ENCODE data around the gene PAM16. TPM values are rescaled to one million over a fixed set of nuclear protein-coding genes. Genes with fewer than 3 reads are reported as not detected.
A peak's percentile ranks its signal among the peaks of the same experiment; 100 is the strongest.

PAM16 gene
- total RNA-seq, 2 experiments from 2014 or later, result 73.0 to 73.9 TPM

DNA sequence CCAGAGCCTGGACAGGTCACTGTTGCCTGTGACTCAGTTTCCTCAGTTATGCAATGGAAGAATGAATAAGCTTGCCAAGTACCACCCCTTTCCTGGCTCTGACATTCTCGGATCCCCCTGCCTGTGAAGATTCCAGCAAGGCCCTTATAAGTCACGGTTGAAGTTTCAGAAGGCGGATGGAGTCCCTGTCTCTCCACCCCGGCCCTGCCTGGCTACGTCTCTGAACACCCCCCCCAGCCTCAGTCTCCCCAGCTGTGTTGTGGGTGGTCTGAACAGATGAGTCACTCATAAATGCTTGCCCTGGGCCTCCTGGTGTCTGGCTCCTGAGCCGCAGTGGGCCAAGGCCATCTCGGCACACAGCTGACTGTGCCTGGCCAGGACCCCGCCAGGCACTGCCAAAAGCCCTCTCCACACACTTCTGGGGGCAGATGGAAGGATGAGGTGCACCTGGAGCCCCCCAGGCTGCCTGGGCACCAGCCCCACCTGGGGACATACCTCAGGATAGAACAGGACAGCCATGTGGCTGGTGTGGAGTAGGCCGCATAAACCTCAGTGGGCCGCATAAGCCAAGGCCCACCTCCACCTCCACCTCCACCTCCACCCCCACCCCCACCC, 35.9 kb upstream of the PAM16 start:
- H3K27me3 Mint-ChIP-seq, result no peaks in the 10 kb centered on the region
- H3K4me1 Mint-ChIP-seq, result no peaks in the 10 kb centered on the region
- no peak overlapping the region for H3K27ac Mint-ChIP-seq
- DNase-seq, result no peak
- H3K4me3 Mint-ChIP-seq, result no peak overlapping the region
- H3K9me3 Mint-ChIP-seq, result no peaks in the 10 kb centered on the region
- H3K36me3 Mint-ChIP-seq, result no peaks in the 10 kb centered on the region

DNA sequence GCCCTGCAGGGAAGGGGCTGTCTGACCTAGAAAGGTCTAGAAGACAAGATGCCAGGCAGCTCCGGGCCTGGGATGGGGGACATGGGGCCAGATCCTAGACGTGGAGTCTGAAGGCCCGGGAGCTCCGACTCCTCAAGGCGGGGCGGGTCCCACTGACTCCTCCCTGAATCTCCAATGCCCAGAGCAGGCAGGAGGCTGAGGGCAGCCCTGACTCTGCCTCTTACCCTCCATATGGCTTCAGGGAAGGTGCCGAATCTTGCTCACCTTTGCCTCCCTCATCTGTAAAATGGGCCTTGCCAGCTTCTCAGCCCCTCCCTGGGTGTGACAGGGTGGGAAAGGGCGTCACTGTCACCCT, 35.3 kb upstream of the PAM16 start:
- H3K4me1 Mint-ChIP-seq, result no peaks in the 10 kb centered on the region
- H3K27me3 Mint-ChIP-seq, result no peaks in the 10 kb centered on the region
- H3K9me3 Mint-ChIP-seq, result no peaks in the 10 kb centered on the region
- H3K4me3 Mint-ChIP-seq, result no peak overlapping the region
- no peaks in the 10 kb centered on the region for H3K36me3 Mint-ChIP-seq
- H3K27ac Mint-ChIP-seq, result no peak overlapping the region
- no peak for DNase-seq

DNA sequence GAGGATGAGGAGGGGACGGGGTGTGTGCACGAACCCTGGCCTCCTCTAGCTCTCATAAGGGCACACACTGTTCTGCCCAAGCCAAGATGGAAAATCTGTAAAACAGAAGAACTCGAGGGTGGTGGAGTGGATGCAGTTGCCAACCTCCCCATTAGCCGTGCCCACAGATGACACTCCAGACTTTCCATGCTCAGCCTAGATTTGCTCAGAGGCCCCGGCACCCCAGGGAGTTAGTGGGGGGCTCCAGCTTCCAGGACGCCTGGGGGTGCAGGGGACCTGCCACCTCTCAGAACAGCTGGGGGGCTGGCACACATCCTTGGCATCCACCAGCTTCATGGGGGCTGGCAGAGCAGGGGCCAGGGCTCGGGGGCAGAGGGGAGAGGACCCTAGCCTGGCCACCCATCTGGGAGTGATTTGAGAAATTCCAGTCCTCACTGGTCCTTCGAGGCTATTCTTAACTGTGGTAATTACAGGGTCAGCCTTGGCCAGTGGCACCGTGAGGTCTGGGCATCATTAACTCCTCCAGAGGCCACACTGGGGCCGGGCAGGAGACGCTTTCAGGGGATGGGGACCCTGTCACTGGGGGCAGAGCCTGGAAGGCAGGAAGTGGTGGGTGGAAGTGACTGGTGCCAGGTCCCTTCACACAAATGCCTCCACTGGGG, 34.8 kb upstream of the PAM16 start:
- no peaks in the 10 kb centered on the region for H3K36me3 Mint-ChIP-seq
- peak overlapping the region; percentile 6 for H3K27ac Mint-ChIP-seq
- H3K4me3 Mint-ChIP-seq, result no peak overlapping the region
- DNase-seq, result no peak
- H3K9me3 Mint-ChIP-seq, result no peaks in the 10 kb centered on the region
- no peaks in the 10 kb centered on the region for H3K4me1 Mint-ChIP-seq
- no peaks in the 10 kb centered on the region for H3K27me3 Mint-ChIP-seq

DNA sequence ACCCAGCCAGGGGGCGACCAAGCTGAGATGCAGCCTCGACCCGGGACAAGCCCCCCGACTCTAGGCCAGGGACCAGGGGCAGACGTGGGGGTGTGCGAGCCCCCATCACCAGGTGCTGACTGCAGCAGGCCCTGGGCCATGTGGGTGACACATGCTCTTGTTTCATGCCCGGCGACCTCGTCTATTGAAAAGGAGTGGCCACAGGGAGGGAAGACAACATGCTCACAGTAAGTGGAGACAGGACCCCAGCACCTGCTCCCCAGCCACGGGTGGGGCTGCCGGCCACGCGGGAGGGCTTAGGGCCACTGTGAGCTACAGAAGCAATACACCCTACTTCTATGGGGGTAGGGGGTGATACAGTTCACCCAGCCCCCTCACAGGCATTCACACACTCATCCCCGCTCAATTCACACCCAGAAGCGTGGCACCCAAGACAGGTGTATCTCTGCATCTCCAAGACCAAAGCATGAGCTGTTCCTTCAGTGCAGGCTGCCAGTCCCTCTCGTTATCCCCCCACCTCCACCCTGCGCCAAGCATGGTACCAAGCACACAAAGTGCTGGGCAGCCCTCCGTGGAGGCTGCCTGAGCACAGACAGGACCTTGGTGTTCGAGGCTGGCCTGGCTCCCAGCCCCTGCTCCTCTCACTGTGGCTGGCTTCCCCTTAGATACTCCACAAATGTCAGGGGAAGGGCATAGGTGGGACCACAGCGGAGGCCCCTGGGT, 34.1 kb upstream of the PAM16 start:
- Mint-ChIP-seq H3K27ac (no peak overlapping the region), H3K4me3 (no peak overlapping the region), H3K9me3 (no peaks in the 10 kb centered on the region), H3K36me3 (no peaks in the 10 kb centered on the region), H3K4me1 (no peaks in the 10 kb centered on the region), H3K27me3 (no peaks in the 10 kb centered on the region)
- DNase-seq, result no peak

DNA sequence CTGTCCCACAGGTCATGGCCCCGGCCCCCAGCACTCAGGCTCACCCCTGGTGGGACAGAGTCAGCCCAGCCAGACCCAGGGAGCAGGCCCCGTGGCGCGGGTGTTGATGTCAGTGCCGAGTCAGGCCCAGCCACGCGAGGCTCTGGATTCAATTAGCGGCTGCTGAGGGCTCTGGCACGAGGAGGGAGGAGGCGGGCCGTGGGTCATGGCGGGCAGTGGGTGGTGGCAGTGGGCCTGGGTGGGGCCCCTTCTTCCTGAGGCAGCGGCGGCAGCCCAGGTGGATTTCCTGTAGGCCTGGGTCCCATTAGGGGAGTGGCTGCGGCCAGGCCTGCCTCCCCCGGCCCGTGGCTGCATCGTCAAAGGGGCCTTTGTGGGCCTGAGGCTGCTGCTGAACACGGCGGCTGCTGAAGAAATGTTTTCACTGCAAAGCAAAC, 33.4 kb upstream of the PAM16 start:
- no peaks in the 10 kb centered on the region for H3K4me1 Mint-ChIP-seq
- H3K27ac Mint-ChIP-seq, result no peak overlapping the region
- H3K36me3 Mint-ChIP-seq, result no peaks in the 10 kb centered on the region
- H3K27me3 Mint-ChIP-seq, result no peaks in the 10 kb centered on the region
- no peak overlapping the region for H3K4me3 Mint-ChIP-seq
- H3K9me3 Mint-ChIP-seq, result no peaks in the 10 kb centered on the region
- DNase-seq, result no peak

DNA sequence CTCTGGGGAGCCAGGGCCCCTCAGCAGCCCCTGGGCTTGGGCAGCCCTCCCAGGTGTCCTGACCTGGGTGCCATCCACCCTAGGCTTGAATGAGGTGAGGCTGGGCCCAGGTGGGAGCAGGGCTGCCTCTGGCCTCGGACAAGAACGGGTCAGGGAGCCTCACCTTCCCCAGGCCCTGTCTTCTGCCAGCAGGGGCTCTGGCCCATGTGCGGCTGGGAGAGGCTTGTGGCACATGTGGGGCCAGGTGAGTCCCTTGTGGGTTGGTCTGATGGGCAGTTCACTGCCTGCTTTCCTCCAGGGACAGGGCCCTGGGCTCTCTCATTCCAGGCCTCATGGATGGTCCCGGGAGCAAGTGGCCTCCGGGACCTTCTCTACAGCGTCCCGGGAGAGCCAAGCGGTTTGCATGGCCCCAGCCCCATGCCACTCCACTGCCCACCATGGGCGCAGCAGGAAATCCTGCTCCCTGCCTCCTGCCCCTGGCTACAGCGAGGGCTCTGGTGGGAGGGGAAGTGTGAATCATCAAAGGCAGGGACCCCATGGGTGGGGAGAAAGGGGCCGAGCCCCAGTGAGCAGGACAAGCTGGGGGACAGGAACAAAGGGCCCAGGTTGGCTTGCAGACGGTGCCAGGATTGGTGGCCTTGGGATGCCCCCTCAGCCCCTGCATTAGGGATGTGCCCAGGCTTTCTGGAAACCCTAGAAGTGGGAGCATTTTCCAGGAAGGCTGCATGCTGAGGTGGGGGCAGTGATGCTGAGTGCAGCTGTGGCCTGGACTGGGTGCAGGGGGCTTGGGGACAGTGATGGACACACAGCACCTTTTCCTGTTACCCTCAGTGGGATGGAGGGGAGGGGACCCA, 32.7 kb upstream of the PAM16 start:
- H3K4me1 Mint-ChIP-seq, result no peaks in the 10 kb centered on the region
- DNase-seq, result no peak
- no peaks in the 10 kb centered on the region for H3K36me3 Mint-ChIP-seq
- H3K4me3 Mint-ChIP-seq, result no peak overlapping the region
- no peaks in the 10 kb centered on the region for H3K9me3 Mint-ChIP-seq
- H3K27ac Mint-ChIP-seq, result no peak overlapping the region
- no peaks in the 10 kb centered on the region for H3K27me3 Mint-ChIP-seq

DNA sequence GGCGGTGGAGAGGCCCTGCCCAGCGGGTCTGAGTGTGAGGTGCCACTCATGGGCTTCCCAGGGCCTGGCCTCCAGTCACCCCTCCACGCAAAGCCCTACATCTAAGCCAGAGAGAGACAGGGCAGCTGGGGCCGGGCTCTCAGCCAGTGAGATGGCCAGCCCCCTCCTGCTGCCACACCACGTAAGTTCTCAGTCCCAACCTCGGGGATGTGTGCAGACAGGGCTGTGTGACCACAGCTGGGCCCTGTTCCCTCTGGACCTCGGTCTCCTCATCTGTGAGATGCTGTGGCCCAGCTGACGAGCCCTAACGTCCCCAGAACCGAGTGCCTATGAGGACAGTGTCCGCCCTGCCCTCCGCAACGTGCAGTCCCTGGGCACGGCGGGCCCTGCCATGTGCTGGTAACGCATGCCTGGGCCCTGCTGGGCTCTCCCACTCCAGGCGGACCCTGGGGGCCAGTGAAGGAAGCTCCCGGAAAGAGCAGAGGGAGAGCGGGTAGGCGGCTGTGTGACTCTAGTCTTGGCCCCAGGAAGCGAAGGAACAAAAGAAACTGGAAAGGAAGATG, 31.8 kb upstream of the PAM16 start:
- no peaks in the 10 kb centered on the region for H3K27me3 Mint-ChIP-seq
- no peaks in the 10 kb centered on the region for H3K9me3 Mint-ChIP-seq
- no peak overlapping the region for H3K27ac Mint-ChIP-seq
- no peaks in the 10 kb centered on the region for H3K36me3 Mint-ChIP-seq
- no peak overlapping the region for H3K4me3 Mint-ChIP-seq
- no peak for DNase-seq
- H3K4me1 Mint-ChIP-seq, result no peaks in the 10 kb centered on the region

DNA sequence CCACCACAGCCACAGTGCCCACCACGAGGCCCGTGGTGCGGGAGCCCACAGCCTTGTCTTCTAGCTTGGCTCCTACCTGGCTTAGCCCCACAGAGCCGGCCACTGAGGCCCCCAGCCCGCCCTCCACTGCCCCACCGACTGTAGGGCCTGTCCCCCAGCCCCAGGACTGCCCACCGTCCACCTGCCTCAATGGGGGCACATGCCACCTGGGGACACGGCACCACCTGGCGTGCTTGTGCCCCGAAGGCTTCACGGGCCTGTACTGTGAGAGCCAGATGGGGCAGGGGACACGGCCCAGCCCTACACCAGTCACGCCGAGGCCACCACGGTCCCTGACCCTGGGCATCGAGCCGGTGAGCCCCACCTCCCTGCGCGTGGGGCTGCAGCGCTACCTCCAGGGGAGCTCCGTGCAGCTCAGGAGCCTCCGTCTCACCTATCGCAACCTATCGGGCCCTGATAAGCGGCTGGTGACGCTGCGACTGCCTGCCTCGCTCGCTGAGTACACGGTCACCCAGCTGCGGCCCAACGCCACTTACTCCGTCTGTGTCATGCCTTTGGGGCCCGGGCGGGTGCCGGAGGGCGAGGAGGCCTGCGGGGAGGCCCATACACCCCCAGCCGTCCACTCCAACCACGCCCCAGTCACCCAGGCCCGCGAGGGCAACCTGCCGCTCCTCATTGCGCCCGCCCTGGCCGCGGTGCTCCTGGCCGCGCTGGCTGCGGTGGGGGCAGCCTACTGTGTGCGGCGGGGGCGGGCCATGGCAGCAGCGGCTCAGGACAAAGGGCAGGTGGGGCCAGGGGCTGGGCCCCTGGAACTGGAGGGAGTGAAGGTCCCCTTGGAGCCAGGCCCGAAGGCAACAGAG, 31.0 kb upstream of the PAM16 start:
- no peaks in the 10 kb centered on the region for H3K9me3 Mint-ChIP-seq
- no peak overlapping the region for H3K27ac Mint-ChIP-seq
- no peaks in the 10 kb centered on the region for H3K36me3 Mint-ChIP-seq
- no peaks in the 10 kb centered on the region for H3K4me1 Mint-ChIP-seq
- H3K27me3 Mint-ChIP-seq, result no peaks in the 10 kb centered on the region
- no peak for DNase-seq
- no peak overlapping the region for H3K4me3 Mint-ChIP-seq

DNA sequence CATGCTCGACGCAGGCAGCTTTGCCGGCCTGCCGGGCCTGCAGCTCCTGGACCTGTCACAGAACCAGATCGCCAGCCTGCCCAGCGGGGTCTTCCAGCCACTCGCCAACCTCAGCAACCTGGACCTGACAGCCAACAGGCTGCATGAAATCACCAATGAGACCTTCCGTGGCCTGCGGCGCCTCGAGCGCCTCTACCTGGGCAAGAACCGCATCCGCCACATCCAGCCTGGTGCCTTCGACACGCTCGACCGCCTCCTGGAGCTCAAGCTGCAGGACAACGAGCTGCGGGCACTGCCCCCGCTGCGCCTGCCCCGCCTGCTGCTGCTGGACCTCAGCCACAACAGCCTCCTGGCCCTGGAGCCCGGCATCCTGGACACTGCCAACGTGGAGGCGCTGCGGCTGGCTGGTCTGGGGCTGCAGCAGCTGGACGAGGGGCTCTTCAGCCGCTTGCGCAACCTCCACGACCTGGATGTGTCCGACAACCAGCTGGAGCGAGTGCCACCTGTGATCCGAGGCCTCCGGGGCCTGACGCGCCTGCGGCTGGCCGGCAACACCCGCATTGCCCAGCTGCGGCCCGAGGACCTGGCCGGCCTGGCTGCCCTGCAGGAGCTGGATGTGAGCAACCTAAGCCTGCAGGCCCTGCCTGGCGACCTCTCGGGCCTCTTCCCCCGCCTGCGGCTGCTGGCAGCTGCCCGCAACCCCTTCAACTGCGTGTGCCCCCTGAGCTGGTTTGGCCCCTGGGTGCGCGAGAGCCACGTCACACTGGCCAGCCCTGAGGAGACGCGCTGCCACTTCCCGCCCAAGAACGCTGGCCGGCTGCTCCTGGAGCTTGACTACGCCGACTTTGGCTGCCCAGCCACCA, 30.2 kb upstream of the PAM16 start:
- no peaks in the 10 kb centered on the region for H3K27me3 Mint-ChIP-seq
- DNase-seq, result no peak
- H3K27ac Mint-ChIP-seq, result no peak overlapping the region
- no peaks in the 10 kb centered on the region for H3K4me1 Mint-ChIP-seq
- no peak overlapping the region for H3K4me3 Mint-ChIP-seq
- no peaks in the 10 kb centered on the region for H3K36me3 Mint-ChIP-seq
- no peaks in the 10 kb centered on the region for H3K9me3 Mint-ChIP-seq

DNA sequence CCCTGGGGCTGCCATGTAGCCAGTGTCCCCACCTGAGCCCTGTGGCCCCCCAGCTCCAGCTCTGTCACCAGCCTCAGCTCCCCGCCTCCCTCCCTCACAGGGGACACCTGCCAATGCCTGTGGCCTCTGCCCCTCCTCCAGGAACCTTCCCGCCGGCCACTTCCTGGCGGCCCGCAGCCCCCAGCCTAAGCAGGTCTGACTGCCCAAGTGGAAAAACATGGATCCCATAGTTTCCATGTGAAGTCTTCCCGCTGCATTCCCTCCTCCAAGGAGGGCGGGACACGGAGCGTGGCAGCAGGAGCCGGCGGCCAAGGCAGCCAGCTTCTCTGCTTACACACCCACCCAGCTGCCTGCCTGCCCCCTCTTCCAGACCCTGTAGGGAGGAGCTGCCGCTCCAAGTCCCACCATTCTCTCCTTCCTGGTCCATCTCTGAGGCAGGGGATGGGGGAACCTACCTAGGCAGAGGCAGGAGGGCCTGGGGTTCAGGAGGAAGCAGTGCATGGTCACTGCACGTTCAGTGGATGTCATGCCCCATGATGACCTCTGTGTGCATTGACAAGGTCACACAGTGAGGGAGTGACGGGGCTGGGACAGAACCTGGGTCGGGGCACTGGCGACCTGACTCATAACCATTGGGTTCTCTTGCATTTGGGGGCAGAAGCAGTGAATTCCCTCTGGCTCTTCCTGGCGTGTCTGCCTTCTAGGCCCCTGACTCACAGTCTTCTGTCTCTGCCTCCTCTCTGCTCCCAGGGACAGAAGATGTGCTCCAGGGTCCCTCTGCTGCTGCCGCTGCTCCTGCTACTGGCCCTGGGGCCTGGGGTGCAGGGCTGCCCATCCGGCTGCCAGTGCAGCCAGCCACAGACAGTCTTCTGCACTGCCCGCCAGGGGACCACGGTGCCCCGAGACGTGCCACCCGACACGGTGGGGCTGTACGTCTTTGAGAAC, 29.3 kb upstream of the PAM16 start:
- DNase-seq, result no peak
- Mint-ChIP-seq H3K4me1 (no peaks in the 10 kb centered on the region), H3K27ac (no peak overlapping the region), H3K36me3 (no peaks in the 10 kb centered on the region), H3K9me3 (no peaks in the 10 kb centered on the region), H3K27me3 (no peaks in the 10 kb centered on the region), H3K4me3 (no peak overlapping the region)

DNA sequence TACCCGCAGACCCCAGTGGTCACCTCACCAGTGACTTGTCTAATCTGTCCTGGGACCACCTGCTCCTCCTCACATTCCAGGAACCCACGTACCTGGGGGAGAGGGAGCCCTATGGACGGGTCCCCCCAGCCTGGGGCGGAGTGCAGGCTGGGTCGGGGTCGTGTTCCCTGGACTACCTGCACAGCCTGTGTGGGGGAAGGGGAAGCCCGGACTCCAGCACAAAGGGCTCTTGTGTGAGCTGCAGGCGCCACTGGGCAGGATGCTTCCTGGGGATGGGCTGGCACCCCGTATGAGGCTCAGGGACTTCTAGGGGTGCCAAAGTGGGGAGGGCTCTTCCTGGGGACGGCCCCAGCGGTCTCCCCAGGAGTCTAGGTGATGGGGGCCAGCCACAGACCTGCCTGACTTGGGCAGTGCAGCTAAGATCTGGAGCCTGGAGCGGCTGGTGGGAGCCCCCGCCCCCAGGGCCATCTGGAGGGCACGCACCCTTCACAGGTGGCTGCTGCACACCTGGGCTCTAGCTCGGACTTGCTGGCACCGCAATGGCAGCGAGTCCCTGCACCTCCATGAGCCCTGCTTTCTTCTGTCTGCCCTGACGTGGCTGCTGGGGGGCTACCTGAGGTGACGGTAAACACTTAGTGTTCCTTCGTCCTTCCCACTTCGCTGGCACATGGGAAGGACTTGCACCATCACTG, 28.0 kb upstream of the PAM16 start:
- H3K4me3 Mint-ChIP-seq, result no peak overlapping the region
- no peaks in the 10 kb centered on the region for H3K4me1 Mint-ChIP-seq
- no peak for DNase-seq
- no peaks in the 10 kb centered on the region for H3K9me3 Mint-ChIP-seq
- H3K27me3 Mint-ChIP-seq, result no peaks in the 10 kb centered on the region
- no peak overlapping the region for H3K27ac Mint-ChIP-seq
- H3K36me3 Mint-ChIP-seq, result no peaks in the 10 kb centered on the region

DNA sequence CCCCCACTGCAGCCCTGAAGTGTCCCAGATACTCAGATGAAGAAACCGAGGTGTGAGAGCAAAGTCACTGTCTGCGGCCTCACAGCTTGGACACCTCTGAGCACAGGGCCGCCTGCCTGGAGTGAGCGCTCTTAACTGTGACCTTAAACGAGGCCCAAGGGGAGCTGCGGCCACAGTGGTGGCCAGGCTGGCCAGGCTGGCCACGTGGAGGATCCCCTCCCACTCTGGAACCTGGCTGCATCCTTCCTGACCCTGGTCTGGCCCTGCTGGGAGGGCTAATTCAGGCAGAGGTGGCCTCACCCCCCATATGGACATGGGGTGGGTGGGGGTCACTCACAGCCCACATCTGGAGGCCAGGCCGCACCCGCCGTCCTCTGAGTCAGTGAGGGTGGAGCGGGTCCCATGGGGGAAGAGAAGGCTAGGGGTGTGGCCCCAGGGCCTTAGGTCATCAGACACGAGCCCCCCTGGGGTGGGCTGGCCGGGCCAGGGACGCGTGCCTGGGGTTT, 27.1 kb upstream of the PAM16 start:
- no peak for DNase-seq
- Mint-ChIP-seq H3K9me3 (no peaks in the 10 kb centered on the region), H3K36me3 (no peaks in the 10 kb centered on the region), H3K4me1 (peaks cover 1% of the 10 kb centered on the region), H3K27me3 (no peaks in the 10 kb centered on the region), H3K27ac (no peak overlapping the region), H3K4me3 (no peak overlapping the region)

All from activated naive CD8-positive, alpha-beta T cell treated with anti-CD3 and anti-CD28 coated beads for 36 hours (primary cell).